ENCODE results near the gene HDAC8. TPM values are rescaled to one million over a fixed set of nuclear protein-coding genes. Genes with fewer than 3 reads are reported as not detected.
A peak's percentile ranks its signal among the peaks of the same experiment; 100 is the strongest.

The HDAC8 gene
- total RNA-seq, result 10 to 100 TPM; 19.2 to 23.3 (median 22.0) TPM

GRCh38 chrX:72572248-72573157, at the start of gene HDAC8:
Gene HDAC8 (minus strand): TSS chrX:72572843. CDS start chrX:72572761, 82 bp downstream.
- peak within 1 kb of the TSS; percentile 73 to 77 (median 77) for H3K27ac ChIP-seq (replicated peaks in 1 of 4)

DNA sequence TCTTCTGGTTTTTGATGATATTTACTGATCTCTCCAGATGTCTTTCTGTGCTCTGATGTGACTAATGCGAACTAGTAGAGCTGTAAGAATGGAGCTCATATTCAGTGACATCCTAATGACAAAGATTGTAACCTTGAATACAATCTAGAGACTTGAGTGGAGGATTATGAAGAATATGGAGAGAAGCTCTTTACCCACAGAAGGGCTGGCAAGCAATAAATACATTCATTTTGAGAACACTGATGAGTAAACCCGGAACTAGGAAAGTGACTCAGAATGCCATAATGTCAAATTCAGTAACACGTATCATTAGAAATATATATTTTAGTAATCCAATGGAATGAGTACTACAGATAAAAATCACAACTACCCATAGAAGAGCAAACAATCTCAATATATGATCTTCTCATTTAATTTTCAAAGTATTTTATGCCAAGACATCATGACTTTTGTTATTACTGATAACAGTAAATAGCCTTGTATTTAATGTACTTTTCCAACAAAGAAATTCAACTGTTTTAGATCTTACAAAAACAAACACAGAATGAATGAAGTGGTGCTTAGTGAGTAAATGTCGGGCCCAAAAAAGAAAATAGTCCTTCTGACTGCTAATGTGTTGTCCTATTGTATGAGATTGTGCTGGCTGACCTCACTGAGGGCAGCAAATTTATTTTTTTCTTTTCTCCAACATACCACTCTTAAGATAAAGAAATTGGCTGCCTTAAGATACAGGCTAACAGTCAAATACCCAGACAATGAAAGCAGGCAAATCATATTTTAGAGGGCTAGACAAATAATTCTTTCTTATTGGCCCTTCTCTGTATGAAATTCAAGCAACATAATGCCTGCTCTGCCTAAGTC, 49.2 kb upstream of the HDAC8 start:
- Histone ChIP-seq H3K4me1 (no peaks in the 10 kb centered on the region), H3K36me3 (peaks cover 0 to 3% (median 0%) of the 10 kb centered on the region in 4 donors), H3K4me3 (no peak overlapping the region), H3K9me3 (no peaks in the 10 kb centered on the region), H3K27me3 (no peaks in the 10 kb centered on the region), H3K27ac (replicated peaks in 1 of 4) (no peak overlapping the region)
- DNase-seq (ENCODE audit: extremely low spot score), result no peak
- TF ChIP-seq POLR2AphosphoS5 (IDR thresholded peaks at IDR 0.05), result no peak
- 71% methylated on average over 4 of the region's 4 CpGs for WGBS
- intact Hi-C loops (cut with DNase I), result no loop called here

More at GRCh38 chrX:72572248-72573157, at the start of gene HDAC8:
- intact Hi-C loops (cut with DNase I), result no loop called here
- peaks cover 0 to 8% (median 7%) of the 10 kb centered on the region in 4 donors for H3K4me1 ChIP-seq
- WGBS, result 27% methylated on average over 32 of the region's 36 CpGs
- TF ChIP-seq POLR2A (IDR thresholded peaks at IDR 0.05; ENCODE audit: low read depth) (no peak), POLR2AphosphoS5 (IDR thresholded peaks at IDR 0.05) (no peak), EP300 (IDR thresholded peaks at IDR 0.05) (no peak), CTCF (IDR thresholded peaks at IDR 0.05) (no peak)
- peak; percentile 91 for DNase-seq (ENCODE audit: extremely low spot score)
- peaks cover 0 to 22% (median 4%) of the 10 kb centered on the region in 4 donors for H3K36me3 ChIP-seq
- H3K9me3 ChIP-seq, result no peaks in the 10 kb centered on the region
- peak within 1 kb of the TSS; percentile 60 to 73 (median 63) for H3K4me3 ChIP-seq
- no peaks in the 10 kb centered on the region for H3K27me3 ChIP-seq

- Histone ChIP-seq H3K27me3 (no peaks in the 10 kb centered on the region), H3K36me3 (peaks cover 0 to 1% (median 0%) of the 10 kb centered on the region in 4 donors), H3K9me3 (no peaks in the 10 kb centered on the region), H3K4me1 (no peaks in the 10 kb centered on the region), H3K27ac (replicated peaks in 1 of 4) (no peak overlapping the region), H3K4me3 (no peak overlapping the region)
- no peak for DNase-seq (ENCODE audit: extremely low spot score)
- 46% methylated on average over 1 of the region's 1 CpG for WGBS
- TF ChIP-seq EP300 (IDR thresholded peaks at IDR 0.05), result no peak
- no peak for TF ChIP-seq POLR2AphosphoS5 (IDR thresholded peaks at IDR 0.05)
- TF ChIP-seq POLR2A (IDR thresholded peaks at IDR 0.05; ENCODE audit: low read depth), result no peak
- intact Hi-C loops (cut with DNase I), result no loop called here
Observed at GRCh38 chrX:72621163-72621562, 48.5 kb upstream of the HDAC8 start.

DNA sequence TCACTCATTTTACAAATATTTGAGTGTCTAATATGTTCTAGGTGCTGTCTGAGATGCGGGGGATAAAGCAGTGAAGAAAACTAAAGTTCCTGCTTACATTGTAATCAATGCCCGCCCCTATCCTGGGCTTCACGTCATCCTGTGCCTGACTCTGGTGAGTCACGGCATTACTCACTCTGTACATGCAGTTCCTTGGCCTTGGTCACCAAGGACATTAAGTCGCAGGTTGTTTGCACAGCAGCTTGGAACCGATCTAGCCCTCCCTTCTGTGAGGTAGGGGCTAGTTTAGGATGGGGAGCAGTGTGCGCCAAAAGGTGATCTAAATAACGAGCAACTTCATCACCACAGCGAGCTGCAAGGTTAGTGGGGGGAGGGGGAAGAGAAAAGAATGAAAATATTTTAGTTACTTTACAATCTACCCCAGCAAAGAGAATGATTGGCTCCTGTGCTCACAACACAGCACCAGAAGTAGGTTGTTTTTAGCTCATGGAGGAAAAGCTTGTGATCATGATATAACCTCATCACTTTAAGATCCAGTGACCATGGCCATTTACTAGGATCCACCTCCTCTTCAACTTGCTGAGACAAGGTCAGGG, 48.0 kb upstream of the HDAC8 start:
- DNase-seq (ENCODE audit: extremely low spot score), result no peak
- no peak overlapping the region for H3K27ac ChIP-seq (replicated peaks in 1 of 4)
- H3K4me1 ChIP-seq, result no peaks in the 10 kb centered on the region
- 60% methylated on average over 9 of the region's 9 CpGs for WGBS
- no peaks in the 10 kb centered on the region for H3K27me3 ChIP-seq
- no peaks in the 10 kb centered on the region for H3K9me3 ChIP-seq
- TF ChIP-seq POLR2AphosphoS5 (IDR thresholded peaks at IDR 0.05) (peak; percentile 62 to 72), POLR2A (IDR thresholded peaks at IDR 0.05; ENCODE audit: low read depth) (no peak), CTCF (IDR thresholded peaks at IDR 0.05) (no peak), EP300 (IDR thresholded peaks at IDR 0.05) (no peak)
- intact Hi-C loops (cut with DNase I), result no loop called here
- H3K4me3 ChIP-seq, result no peak overlapping the region
- no peaks in the 10 kb centered on the region for H3K36me3 ChIP-seq

DNA sequence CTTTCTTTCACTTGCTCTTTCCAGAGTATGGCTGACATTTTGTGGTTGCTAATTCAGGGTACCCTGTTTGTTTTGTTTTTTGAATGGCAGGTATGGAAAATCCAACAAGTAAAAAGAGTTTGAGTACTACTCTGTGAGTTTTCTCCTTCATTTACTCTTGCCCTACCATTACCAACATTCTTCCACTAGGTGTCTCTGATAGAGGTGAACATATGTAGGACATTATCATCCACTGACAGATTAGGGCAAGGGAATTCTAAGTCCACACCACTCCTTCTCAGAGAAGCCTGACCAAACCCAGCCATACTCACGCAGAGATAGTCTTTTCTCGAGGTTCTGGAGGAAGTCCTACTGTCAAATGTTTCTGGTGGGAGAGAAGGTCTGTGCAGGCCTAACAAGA, 36.7 kb upstream of the HDAC8 start:
- H3K4me1 ChIP-seq, result no peaks in the 10 kb centered on the region
- H3K36me3 ChIP-seq, result peaks cover 0 to 8% (median 0%) of the 10 kb centered on the region in 4 donors
- 61% methylated on average over 2 of the region's 2 CpGs for WGBS
- H3K27me3 ChIP-seq, result no peaks in the 10 kb centered on the region
- TF ChIP-seq POLR2AphosphoS5 (IDR thresholded peaks at IDR 0.05), result no peak
- peak in 1 of 3 experiments; percentile 13 for TF ChIP-seq CTCF (IDR thresholded peaks at IDR 0.05)
- no peak overlapping the region for H3K27ac ChIP-seq (replicated peaks in 1 of 4)
- intact Hi-C loops (cut with DNase I), result no loop called here
- no peak overlapping the region for H3K4me3 ChIP-seq
- H3K9me3 ChIP-seq, result no peaks in the 10 kb centered on the region
- DNase-seq (ENCODE audit: extremely low spot score), result no peak
